Measurements from ENCODE around the gene PPY. TPM values are rescaled to one million over a fixed set of nuclear protein-coding genes. Genes with fewer than 3 reads are reported as not detected.

PPY gene
- total and polyA plus RNA-seq, 10 of the 15 experiments (the other 5 are each of a cell fraction or from before 2014, with no cell fraction given), result 0.91 TPM; not detected in 9

DNA sequence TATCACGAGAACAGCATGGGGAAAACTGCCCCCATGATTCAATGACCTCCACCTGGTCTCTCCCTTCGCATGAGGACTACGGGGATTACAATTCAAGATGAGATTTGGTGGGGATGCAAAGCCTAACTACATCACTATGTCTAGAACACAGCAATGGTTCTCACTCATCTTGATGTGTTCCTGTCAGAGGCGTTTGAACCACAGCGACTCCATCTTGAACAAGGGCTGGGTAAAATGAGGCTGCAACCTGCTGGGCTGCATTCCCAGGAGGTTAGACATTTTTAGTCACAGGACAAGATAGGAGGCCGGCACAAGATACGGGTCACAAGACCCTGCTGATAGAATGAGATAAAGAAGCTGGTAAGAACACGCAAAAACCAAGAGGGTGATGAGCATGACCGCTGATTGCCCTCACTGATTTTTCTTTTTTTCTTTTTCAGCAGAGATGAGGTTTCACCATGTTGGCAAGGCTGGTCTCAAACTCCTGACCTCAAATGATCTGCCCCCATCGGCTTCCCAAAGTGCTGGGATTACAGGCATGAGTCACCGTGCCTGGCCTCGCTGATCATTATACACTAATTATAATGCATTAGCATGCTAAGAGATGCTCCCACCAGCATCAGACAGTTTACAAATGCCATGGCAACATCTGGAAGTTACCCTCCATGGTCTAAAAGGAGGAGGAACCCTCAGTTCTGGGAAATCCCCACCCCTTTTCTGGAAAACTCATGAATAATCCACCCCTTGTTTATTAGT is 3.0 kb upstream of the PPY start:
- Histone ChIP-seq H3K27me3 (replicated peaks in 1 of 2; ENCODE audit: control insufficient read depth in 2 of 2, insufficient read depth in 2 of 2, low read length in 1 of 2) (no peaks in the 10 kb centered on the region), H4K20me1 (ENCODE audit: control insufficient read depth, insufficient read depth) (no peaks in the 10 kb centered on the region), H2AFZ (ENCODE audit: control insufficient read depth, low read depth, low read length) (no peak overlapping the region), H3K27ac (ENCODE audit: control insufficient read depth, insufficient read depth) (no peak overlapping the region), H3K4me1 (ENCODE audit: control insufficient read depth, insufficient read depth, low read length) (0 out of 2 replicates have a peak, but pooled peaks cover 4% of the 10 kb centered on the region), H3K4me3 (no peak overlapping the region), H3K9me3 (replicated peaks; ENCODE audit: control insufficient read depth, insufficient read depth, low read length) (no peaks in the 10 kb centered on the region), H3K4me2 (ENCODE audit: control insufficient read depth, insufficient read depth) (no peak overlapping the region), H3K36me3 (ENCODE audit: control insufficient read depth in 2 of 2, insufficient read depth in 2 of 2, low read length in 1 of 2) (no peaks in the 10 kb centered on the region), H3K79me2 (ENCODE audit: control insufficient read depth, insufficient read depth, low read length) (no peaks in the 10 kb centered on the region), H3K9ac (ENCODE audit: control insufficient read depth, insufficient read depth, low read length) (no peak overlapping the region)
- intact Hi-C loops (cut with micrococcal nuclease; ENCODE audit: unreplicated experiment) (loop anchor here (2.0 kb wide), 1 partner anchor 224 kb away; no protein-coding TSS in a partner anchor), in situ Hi-C loops (cut with MboI) (no loop called here)
- 48% methylated on average over 12 of the region's 12 CpGs for WGBS (ENCODE audit: insufficient coverage, insufficient replicate concordance, low lambda C conversion rate, missing lambda C conversion rate)
- no TSS peak for BruUV-seq (replicated peaks)
- ChIA-PET CTCF (interaction anchor here (1.1 to 5.2 kb wide), 6 partner anchors 22 to 224 kb away, joined by 3 to 56 read pairs (median 6); partner anchors contain the start of genes ASB16 and HDAC5), POLR2A (no interaction called here), RAD21 (ENCODE audit: unreplicated experiment) (no interaction called here), SMC1A (ENCODE audit: uncharacterized antibody, unreplicated experiment) (interaction anchor here (0.7 to 2.1 kb wide), 8 partner anchors 14 to 400 kb away, joined by 3 to 20 read pairs (median 4); partner anchors contain the start of gene GRN)
- ATAC-seq, result no peak
- FAIRE-seq, result no peak
- no peak for DNase-seq (ENCODE audit: low read depth, low spot score)
- TF ChIP-seq WRNIP1 (IDR thresholded peaks at IDR 0.05; ENCODE audit: borderline replicate concordance, low read depth, low read length) (no peak), SP1 (IDR thresholded peaks at IDR 0.05; ENCODE audit: low read depth, low read length) (no peak), HDAC6 (IDR thresholded peaks at IDR 0.05; ENCODE audit: unreplicated experiment) (no peak), IRF5 (IDR thresholded peaks at IDR 0.05; ENCODE audit: borderline replicate concordance) (no peak), LARP7 (IDR thresholded peaks at IDR 0.05) (no peak), TBL1XR1 (IDR thresholded peaks at IDR 0.05; ENCODE audit: low read depth, low read length) (no peak), ZBED1 (IDR thresholded peaks at IDR 0.05; ENCODE audit: borderline replicate concordance) (no peak), RELA (IDR thresholded peaks at IDR 0.05; ENCODE audit: borderline replicate concordance, partially characterized antibody) (no peak), BCLAF1 (IDR thresholded peaks at IDR 0.05) (no peak), POU2F2 (IDR thresholded peaks at IDR 0.05; ENCODE audit: borderline replicate concordance, low read depth, low read length) (no peak), MAX (IDR thresholded peaks at IDR 0.05; ENCODE audit: low read depth, low read length) (no peak), CREB1 (IDR thresholded peaks at IDR 0.05; ENCODE audit: low read depth) (no peak), BACH1 (IDR thresholded peaks at IDR 0.05; ENCODE audit: borderline replicate concordance) (no peak)
- TF ChIP-seq, protein P1, sequence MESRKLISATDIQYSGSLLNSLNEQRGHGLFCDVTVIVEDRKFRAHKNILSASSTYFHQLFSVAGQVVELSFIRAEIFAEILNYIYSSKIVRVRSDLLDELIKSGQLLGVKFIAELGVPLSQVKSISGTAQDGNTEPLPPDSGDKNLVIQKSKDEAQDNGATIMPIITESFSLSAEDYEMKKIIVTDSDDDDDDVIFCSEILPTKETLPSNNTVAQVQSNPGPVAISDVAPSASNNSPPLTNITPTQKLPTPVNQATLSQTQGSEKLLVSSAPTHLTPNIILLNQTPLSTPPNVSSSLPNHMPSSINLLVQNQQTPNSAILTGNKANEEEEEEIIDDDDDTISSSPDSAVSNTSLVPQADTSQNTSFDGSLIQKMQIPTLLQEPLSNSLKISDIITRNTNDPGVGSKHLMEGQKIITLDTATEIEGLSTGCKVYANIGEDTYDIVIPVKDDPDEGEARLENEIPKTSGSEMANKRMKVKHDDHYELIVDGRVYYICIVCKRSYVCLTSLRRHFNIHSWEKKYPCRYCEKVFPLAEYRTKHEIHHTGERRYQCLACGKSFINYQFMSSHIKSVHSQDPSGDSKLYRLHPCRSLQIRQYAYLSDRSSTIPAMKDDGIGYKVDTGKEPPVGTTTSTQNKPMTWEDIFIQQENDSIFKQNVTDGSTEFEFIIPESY (IDR thresholded peaks at IDR 0.05), result no peak
